Thyroid gland (tissue), 4 donors: ENCODE results near the gene LSM3. TPM values are rescaled to one million over a fixed set of nuclear protein-coding genes. Genes with fewer than 3 reads are reported as not detected.
"Not testable (repeated sequence)": the region's sequence is repeated elsewhere in the genome, so short reads cannot be mapped to it uniquely, and the experiment has no call there.

Experiments
- DNase-seq, 2 donors: peaks; one replicate each; pipeline ENCODE4 v3.0.0-alpha.2; 2019
- H3K27ac ChIP-seq, 3 donors: fragments of 200-600 bp; sonication (generic); 1 replicate in 2 of 3; 2 replicates in 1 of 3; pipeline ENCODE4 v1.5.1; 2016 to 2019; ENCODE audit warnings: mild to moderate bottlenecking in 1 of 3, moderate library complexity in 1 of 3
- H3K27me3 ChIP-seq: fragments of 200-600 bp; sonication (generic); one replicate; pipeline ENCODE4 v1.5.1; 2019
- H3K36me3 ChIP-seq, 2 donors: fragments of 200-600 bp; sonication (generic); one replicate each; pipeline ENCODE4 v1.5.1; 2016 to 2019
- H3K4me1 ChIP-seq, 2 donors: fragments of 200-600 bp; sonication (generic); one replicate each; pipeline ENCODE4 v1.5.1; 2017 to 2019
- H3K4me3 ChIP-seq, 3 donors: fragments of 200-600 bp; sonication (generic); replicated peaks in 1 of 3; 1 replicate in 2 of 3; 2 replicates in 1 of 3; pipeline ENCODE4 v1.5.1; 2016; ENCODE audit warnings: mild to moderate bottlenecking in 1 of 3
- H3K9me3 ChIP-seq: fragments of 200-600 bp; sonication (generic); one replicate; pipeline ENCODE4 v1.5.1; 2017
- POLR2A ChIP-seq, 2 donors: fragments of 450-650 bp; IDR thresholded peaks; one replicate each; pipeline ENCODE4 v1.6.1; 2017; ENCODE audit warnings: antibody characterized with exemption in 2 of 2, mild to moderate bottlenecking in 2 of 2, moderate library complexity in 1 of 2
- WGBS, 2 donors: methylation state at CpG; one replicate each; pipeline ENCODE4 v1.1.5; 2017; 5-methylcytosine and 5-hydroxymethylcytosine counted together
- intact Hi-C: fragments of 100-400 bp; cut with DNase I; formaldehyde crosslinking; loops from one replicate; pipeline ENCODE4 v1.15.1; 2023
- total RNA-seq, 4 donors: library from RNA; depleted of rRNA; stranded (reverse); fragments of >200 nt; gene quantifications; one replicate each; pipeline ENCODE4 v1.2.3, GENCODE V29; 2016
- TF ChIP-seq, protein P1 (sequence below), 6 experiments: fragments of 200-600 bp in 3 of 6; fragments of 450-650 bp in 3 of 6; sonication (generic) in 3 of 6; IDR thresholded peaks; one replicate each; pipeline ENCODE4 v1.5.1; 2016 to 2019; ENCODE audit warnings: antibody characterized with exemption in 6 of 6, mild to moderate bottlenecking in 2 of 6, inconsistent platforms in 1 of 6, moderate library complexity in 1 of 6

The LSM3 gene
- total RNA-seq, 4 donors from 2014 or later: 9.9 to 15.6 (median 15.3) TPM

DNA sequence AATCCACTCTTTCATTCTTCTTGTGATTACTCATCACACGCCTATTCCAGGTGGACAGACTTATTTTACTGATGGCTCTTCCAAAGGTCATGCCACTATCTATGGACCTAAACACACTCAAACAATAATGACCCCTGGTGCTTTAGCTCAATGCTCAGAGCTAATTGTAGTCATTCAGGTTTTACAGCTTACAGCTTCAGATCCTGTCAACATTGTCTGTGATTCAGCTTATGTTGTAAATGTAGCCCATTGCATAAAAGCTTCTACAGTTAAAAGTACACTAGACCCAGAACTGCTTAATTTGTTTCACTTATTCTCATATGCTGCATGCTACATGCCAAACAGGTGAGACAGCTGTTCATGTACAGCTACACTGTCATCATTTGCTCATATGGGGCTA lies 49.2 kb downstream of the LSM3 start:
- WGBS, 2 donors: 90 to 93% methylated on average over 1 of the region's 1 CpG
- peak overlapping the region; percentile 62 to 90 (median 86) for H3K27ac ChIP-seq
- no peaks in the 10 kb centered on the region for H3K36me3 ChIP-seq
- H3K4me3 ChIP-seq: no peak overlapping the region
- intact Hi-C loops: no loop called here
- TF ChIP-seq, protein P1, sequence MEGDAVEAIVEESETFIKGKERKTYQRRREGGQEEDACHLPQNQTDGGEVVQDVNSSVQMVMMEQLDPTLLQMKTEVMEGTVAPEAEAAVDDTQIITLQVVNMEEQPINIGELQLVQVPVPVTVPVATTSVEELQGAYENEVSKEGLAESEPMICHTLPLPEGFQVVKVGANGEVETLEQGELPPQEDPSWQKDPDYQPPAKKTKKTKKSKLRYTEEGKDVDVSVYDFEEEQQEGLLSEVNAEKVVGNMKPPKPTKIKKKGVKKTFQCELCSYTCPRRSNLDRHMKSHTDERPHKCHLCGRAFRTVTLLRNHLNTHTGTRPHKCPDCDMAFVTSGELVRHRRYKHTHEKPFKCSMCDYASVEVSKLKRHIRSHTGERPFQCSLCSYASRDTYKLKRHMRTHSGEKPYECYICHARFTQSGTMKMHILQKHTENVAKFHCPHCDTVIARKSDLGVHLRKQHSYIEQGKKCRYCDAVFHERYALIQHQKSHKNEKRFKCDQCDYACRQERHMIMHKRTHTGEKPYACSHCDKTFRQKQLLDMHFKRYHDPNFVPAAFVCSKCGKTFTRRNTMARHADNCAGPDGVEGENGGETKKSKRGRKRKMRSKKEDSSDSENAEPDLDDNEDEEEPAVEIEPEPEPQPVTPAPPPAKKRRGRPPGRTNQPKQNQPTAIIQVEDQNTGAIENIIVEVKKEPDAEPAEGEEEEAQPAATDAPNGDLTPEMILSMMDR (IDR thresholded peaks at IDR 0.05): no peak
- no peak for DNase-seq
- H3K27me3 ChIP-seq: no peaks in the 10 kb centered on the region
- peaks cover 58 to 92% of the 10 kb centered on the region in 2 donors for H3K4me1 ChIP-seq
- no peaks in the 10 kb centered on the region for H3K9me3 ChIP-seq

DNA sequence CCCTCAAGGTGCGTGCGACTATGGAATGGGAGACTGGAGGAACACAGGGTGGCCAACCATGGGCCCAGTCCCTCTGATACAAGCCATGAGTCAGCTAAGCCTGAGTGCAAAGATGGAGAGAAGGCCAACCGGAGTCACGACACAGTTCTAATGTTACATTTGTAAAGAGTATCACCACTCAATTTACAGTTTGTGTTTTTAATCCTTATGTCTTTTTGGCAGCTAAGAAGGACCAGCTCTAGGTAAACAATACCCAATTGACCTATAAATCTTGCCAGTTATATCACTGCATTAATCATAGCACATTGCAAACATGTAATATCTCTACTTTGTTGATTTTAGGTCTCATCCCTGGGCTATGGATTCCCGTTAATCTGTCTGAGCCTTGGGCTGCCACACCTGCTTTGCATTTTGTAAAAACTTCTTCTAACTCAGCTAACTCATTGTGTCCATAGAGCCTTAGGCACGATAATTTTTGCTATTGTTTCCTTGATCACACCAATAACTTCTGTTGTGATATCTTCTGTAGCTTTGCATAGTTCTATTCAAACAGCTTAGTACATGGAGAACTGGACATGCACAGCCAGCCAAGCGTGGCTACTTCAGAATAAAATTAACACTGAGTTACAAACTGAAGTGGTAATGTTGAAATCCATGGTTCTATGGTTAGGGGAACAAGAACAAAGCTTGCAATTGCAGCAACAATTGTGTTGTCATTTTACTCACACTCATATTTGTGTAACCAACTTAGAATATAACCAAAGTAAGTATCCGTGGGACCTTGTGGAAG lies 50.3 kb downstream of the LSM3 start:
- H3K4me1 ChIP-seq: peaks cover 63 to 94% of the 10 kb centered on the region in 2 donors
- peak overlapping the region; percentile 86 to 90 (median 88) for H3K27ac ChIP-seq
- intact Hi-C loops: no loop called here
- H3K9me3 ChIP-seq: no peaks in the 10 kb centered on the region
- peak in 1 of 2 donors; percentile 20 for TF ChIP-seq POLR2A (IDR thresholded peaks at IDR 0.05)
- TF ChIP-seq, protein P1 (IDR thresholded peaks at IDR 0.05): peak in 1 of 6 experiments; percentile 7
- no peaks in the 10 kb centered on the region for H3K36me3 ChIP-seq
- DNase-seq: peak; percentile 86 to 88
- no peaks in the 10 kb centered on the region for H3K27me3 ChIP-seq
- 46 to 50% methylated on average over 8 of the region's 8 CpGs for WGBS, 2 donors
- no peak overlapping the region for H3K4me3 ChIP-seq

DNA sequence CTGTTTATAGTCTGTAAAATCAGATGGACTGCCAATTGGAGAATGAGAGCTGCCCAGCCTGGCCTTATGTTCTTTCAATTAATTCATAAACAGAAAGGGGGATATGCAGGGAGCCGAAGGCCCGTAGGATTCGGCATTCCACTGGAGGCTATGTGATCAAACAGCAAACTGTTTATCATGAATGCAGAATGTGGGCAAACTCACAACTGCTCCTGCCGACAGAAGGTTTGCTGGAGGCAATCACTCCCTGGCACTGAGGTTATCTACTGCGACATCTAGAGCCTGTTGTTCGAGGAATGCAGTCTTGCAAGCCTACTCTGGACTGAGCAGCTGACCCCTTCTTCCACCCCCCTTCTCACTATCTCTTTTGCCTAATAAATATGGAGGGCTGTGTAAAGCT lies 51.1 kb downstream of the LSM3 start:
- H3K9me3 ChIP-seq, H3K36me3 ChIP-seq, DNase-seq, H3K4me3 ChIP-seq, H3K27me3 ChIP-seq, intact Hi-C loops: not testable (repeated sequence)
- Histone ChIP-seq H3K27ac (peak overlapping the region; percentile 86 to 90 (median 88)), H3K4me1 (peaks cover 61 to 91% of the 10 kb centered on the region in 2 donors)
- WGBS, 2 donors: 59 to 62% methylated on average over 6 of the region's 6 CpGs

DNA sequence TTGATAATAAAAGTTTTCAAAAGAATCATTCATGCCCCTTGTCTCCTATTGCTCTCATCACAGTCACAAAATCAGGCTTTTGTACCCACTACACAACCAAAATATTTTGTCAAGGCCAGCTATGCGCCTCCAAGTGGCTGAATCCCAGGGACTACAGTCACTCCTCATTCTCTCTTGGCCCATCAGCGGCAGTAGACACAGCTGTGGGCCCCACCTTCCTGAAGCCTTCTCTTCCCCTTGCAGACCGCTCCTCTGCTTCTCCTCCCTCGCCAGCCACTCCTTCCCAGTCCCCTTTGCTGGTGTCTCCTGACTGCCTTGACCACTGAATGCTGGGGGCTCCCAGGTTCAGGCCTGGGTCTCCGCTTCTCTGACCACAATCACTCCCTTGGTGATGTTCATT lies 52.1 kb downstream of the LSM3 start:
- Histone ChIP-seq H3K36me3 (no peaks in the 10 kb centered on the region), H3K4me3 (no peak overlapping the region), H3K27me3 (no peaks in the 10 kb centered on the region), H3K4me1 (peaks cover 61 to 91% of the 10 kb centered on the region in 2 donors), H3K9me3 (no peaks in the 10 kb centered on the region), H3K27ac (peak overlapping the region; percentile 23 to 90 (median 86))
- intact Hi-C loops: no loop called here
- DNase-seq: no peak
- 94 to 97% methylated on average over 5 of the region's 5 CpGs for WGBS, 2 donors
- no peak for TF ChIP-seq POLR2A (IDR thresholded peaks at IDR 0.05)
- TF ChIP-seq, protein P1 (IDR thresholded peaks at IDR 0.05): no peak

DNA sequence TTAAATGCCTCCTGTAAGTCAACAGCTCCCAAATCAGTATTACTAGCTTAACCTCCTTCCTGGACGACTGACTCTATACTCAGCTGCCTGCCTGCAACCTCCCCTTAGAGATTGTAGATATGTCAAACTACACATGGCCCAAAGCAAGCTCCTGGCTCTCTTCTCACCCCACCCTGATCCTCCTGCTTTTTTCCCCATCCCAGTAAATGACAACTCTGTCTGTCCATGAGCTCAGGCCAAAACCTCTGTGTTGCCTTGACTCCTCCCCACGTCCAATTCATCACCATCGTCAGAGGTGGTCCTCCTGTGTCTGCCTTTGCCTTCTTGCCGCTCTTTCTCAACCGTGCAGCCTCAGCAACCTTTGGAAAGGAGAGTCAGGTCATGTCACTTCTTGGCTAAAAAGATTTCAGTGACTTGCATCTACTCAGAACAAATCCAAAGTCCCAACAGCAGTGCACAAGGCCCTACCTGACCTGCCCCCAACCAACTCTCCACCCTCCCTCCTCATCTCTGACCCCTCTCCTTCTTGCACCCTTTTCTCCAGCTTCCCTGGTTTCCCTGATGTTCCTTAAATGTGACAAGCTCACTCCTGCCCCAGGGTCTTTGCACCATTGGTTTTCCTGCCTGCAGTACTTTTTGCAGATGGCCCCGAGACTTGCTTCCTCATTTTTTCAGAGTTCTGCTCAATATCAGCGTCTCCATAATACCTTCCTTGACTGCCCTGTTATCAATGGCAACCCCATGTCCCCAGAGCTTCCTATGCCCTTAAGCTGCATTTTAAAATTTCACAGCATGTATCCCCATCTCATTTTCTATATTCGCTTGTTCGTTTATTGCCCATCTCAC lies 52.8 kb downstream of the LSM3 start:
- H3K4me1 ChIP-seq: peaks cover 60 to 90% of the 10 kb centered on the region in 2 donors
- intact Hi-C loops: no loop called here
- 89 to 92% methylated on average over 9 of the region's 9 CpGs for WGBS, 2 donors
- no peaks in the 10 kb centered on the region for H3K27me3 ChIP-seq
- H3K27ac ChIP-seq: peak overlapping the region in 2 of 3 donors; percentile 86 to 90
- H3K9me3 ChIP-seq: no peaks in the 10 kb centered on the region
- DNase-seq: no peak
- no peak overlapping the region for H3K4me3 ChIP-seq
- TF ChIP-seq POLR2A (IDR thresholded peaks at IDR 0.05): no peak
- TF ChIP-seq, protein P1 (IDR thresholded peaks at IDR 0.05): no peak
- no peaks in the 10 kb centered on the region for H3K36me3 ChIP-seq
